Measurements from ENCODE around the gene AOPEP. TPM values are rescaled to one million over a fixed set of nuclear protein-coding genes. Genes with fewer than 3 reads are reported as not detected.

The AOPEP gene
- total and polyA plus RNA-seq, 2 of the 13 experiments (the other 11 are each of a cell fraction or from before 2014, with no cell fraction given), result 22.2 to 41.6 TPM

DNA sequence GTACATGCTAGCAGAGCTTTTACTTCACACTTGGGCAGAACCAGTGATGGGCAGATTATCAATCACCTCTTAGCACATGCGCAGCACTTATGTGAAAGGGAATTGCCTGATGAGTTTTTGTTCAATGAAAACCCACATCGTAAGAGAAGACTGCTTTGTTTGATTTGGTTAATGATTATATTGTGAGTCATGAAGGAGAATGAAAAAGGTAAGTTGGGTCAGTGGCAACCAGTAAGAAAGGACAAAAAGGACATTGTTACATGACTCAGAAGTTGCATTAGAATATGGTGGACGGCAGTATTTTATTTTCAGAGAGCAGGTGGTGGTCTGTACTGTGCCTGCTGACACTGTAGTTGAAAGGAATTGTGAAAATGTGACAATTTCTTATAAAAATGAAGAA is 127.4 kb downstream of the AOPEP start (continued):
- TF ChIP-seq, protein P1, sequence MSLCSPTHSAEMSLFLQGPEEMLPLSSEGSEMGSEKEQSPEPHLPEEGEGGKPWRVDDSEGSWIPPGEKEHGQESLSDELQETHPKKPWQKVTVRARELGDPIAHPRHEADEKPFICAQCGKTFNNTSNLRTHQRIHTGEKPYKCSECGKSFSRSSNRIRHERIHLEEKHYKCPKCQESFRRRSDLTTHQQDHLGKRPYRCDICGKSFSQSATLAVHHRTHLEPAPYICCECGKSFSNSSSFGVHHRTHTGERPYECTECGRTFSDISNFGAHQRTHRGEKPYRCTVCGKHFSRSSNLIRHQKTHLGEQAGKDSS (CRISPR knock-in tag; IDR thresholded peaks at IDR 0.05; ENCODE audit: borderline replicate concordance, low read depth), result no peak
- TF ChIP-seq U2AF1 (optimal IDR thresholded peaks at IDR 0.05; ENCODE audit: low read depth, low read length), result no peak
- no peak; the same call in 1 of the 2 replicates for TF ChIP-seq NFYC (CRISPR knock-in tag; IDR thresholded peaks at IDR 0.05)
- TF ChIP-seq KAT8 (CRISPR knock-in tag; IDR thresholded peaks at IDR 0.05), result peak; percentile 80
- TF ChIP-seq, protein P2, sequence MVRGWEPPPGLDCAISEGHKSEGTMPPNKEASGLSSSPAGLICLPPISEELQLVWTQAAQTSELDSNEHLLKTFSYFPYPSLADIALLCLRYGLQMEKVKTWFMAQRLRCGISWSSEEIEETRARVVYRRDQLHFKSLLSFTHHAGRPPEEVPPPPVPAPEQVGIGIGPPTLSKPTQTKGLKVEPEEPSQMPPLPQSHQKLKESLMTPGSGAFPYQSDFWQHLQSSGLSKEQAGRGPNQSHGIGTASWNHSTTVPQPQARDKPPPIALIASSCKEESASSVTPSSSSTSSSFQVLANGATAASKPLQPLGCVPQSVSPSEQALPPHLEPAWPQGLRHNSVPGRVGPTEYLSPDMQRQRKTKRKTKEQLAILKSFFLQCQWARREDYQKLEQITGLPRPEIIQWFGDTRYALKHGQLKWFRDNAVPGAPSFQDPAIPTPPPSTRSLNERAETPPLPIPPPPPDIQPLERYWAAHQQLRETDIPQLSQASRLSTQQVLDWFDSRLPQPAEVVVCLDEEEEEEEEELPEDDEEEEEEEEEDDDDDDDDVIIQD (CRISPR knock-in tag; IDR thresholded peaks at IDR 0.05; ENCODE audit: low read depth), result peak; percentile 86; the same call in 1 of the 2 replicates
- TF ChIP-seq ZFP90 (CRISPR knock-in tag; IDR thresholded peaks at IDR 0.05; ENCODE audit: borderline replicate concordance), result no peak
- TF ChIP-seq NFE2L2 (IDR thresholded peaks at IDR 0.05; ENCODE audit: low read length), result no peak
- TF ChIP-seq, protein P3, sequence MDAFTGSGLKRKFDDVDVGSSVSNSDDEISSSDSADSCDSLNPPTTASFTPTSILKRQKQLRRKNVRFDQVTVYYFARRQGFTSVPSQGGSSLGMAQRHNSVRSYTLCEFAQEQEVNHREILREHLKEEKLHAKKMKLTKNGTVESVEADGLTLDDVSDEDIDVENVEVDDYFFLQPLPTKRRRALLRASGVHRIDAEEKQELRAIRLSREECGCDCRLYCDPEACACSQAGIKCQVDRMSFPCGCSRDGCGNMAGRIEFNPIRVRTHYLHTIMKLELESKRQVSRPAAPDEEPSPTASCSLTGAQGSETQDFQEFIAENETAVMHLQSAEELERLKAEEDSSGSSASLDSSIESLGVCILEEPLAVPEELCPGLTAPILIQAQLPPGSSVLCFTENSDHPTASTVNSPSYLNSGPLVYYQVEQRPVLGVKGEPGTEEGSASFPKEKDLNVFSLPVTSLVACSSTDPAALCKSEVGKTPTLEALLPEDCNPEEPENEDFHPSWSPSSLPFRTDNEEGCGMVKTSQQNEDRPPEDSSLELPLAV (CRISPR knock-in tag; conservative IDR thresholded peaks at IDR 0.05; ENCODE audit: low read depth), result no peak
- TF ChIP-seq ZNF724P (CRISPR knock-in tag; IDR thresholded peaks at IDR 0.05; ENCODE audit: borderline replicate concordance), result no peak
- no peak for TF ChIP-seq ZNF746 (CRISPR knock-in tag; IDR thresholded peaks at IDR 0.05)
- TF ChIP-seq, protein P4, sequence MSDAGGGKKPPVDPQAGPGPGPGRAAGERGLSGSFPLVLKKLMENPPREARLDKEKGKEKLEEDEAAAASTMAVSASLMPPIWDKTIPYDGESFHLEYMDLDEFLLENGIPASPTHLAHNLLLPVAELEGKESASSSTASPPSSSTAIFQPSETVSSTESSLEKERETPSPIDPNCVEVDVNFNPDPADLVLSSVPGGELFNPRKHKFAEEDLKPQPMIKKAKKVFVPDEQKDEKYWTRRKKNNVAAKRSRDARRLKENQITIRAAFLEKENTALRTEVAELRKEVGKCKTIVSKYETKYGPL (CRISPR knock-in tag; IDR thresholded peaks at IDR 0.05), result no peak
- no peak for TF ChIP-seq ZNF562 (CRISPR knock-in tag; IDR thresholded peaks at IDR 0.05; ENCODE audit: borderline replicate concordance)
- TF ChIP-seq, protein P5, sequence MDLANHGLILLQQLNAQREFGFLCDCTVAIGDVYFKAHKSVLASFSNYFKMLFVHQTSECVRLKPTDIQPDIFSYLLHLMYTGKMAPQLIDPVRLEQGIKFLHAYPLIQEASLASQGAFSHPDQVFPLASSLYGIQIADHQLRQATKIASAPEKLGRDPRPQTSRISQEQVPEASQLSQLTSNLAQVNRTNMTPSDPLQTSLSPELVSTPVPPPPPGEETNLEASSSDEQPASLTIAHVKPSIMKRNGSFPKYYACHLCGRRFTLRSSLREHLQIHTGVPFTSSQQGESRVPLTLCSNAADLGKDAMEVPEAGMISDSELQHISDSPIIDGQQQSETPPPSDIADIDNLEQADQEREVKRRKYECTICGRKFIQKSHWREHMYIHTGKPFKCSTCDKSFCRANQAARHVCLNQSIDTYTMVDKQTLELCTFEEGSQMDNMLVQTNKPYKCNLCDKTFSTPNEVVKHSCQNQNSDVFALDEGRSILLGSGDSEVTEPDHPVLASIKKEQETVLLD (CRISPR knock-in tag; IDR thresholded peaks at IDR 0.05; ENCODE audit: low read depth), result no peak
- no peak for TF ChIP-seq ZNF550 (CRISPR knock-in tag; IDR thresholded peaks at IDR 0.05; ENCODE audit: borderline replicate concordance)
- TF ChIP-seq KDM1A (CRISPR knock-in tag; IDR thresholded peaks at IDR 0.05), result no peak
- TF ChIP-seq, protein P6, sequence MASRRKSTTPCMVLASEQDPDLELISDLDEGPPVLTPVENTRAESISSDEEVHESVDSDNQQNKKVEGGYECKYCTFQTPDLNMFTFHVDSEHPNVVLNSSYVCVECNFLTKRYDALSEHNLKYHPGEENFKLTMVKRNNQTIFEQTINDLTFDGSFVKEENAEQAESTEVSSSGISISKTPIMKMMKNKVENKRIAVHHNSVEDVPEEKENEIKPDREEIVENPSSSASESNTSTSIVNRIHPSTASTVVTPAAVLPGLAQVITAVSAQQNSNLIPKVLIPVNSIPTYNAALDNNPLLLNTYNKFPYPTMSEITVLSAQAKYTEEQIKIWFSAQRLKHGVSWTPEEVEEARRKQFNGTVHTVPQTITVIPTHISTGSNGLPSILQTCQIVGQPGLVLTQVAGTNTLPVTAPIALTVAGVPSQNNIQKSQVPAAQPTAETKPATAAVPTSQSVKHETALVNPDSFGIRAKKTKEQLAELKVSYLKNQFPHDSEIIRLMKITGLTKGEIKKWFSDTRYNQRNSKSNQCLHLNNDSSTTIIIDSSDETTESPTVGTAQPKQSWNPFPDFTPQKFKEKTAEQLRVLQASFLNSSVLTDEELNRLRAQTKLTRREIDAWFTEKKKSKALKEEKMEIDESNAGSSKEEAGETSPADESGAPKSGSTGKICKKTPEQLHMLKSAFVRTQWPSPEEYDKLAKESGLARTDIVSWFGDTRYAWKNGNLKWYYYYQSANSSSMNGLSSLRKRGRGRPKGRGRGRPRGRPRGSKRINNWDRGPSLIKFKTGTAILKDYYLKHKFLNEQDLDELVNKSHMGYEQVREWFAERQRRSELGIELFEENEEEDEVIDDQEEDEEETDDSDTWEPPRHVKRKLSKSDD (CRISPR knock-in tag; IDR thresholded peaks at IDR 0.05; ENCODE audit: low read depth), result no peak
- TF ChIP-seq, protein P7, sequence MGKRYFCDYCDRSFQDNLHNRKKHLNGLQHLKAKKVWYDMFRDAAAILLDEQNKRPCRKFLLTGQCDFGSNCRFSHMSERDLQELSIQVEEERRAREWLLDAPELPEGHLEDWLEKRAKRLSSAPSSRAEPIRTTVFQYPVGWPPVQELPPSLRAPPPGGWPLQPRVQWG (CRISPR knock-in tag; IDR thresholded peaks at IDR 0.05; ENCODE audit: borderline replicate concordance, low read depth), result no peak
- no peak for TF ChIP-seq ZNF44 (CRISPR knock-in tag; IDR thresholded peaks at IDR 0.05)
- no peak for TF ChIP-seq ZNF317 (CRISPR knock-in tag; IDR thresholded peaks at IDR 0.05)
- no peak for TF ChIP-seq ZNF672 (CRISPR knock-in tag; IDR thresholded peaks at IDR 0.05)
- no peak for TF ChIP-seq TSC22D2 (CRISPR knock-in tag; IDR thresholded peaks at IDR 0.05; ENCODE audit: borderline replicate concordance)
- no peak for TF ChIP-seq ATM (IDR thresholded peaks at IDR 0.05; ENCODE audit: borderline replicate concordance)
